Endothelial cell of umbilical vein (primary cell): Measurements from ENCODE around the gene IL4I1. TPM values are rescaled to one million over a fixed set of nuclear protein-coding genes. Genes with fewer than 3 reads are reported as not detected.
"Not testable (repeated sequence)": the region's sequence is repeated elsewhere in the genome, so short reads cannot be mapped to it uniquely, and the experiment has no call there.

Source experiments
- BruUV-seq: library from RNA; stranded (reverse); fragments of 400-500 nt; replicated peaks from 2 replicates; lab custom pipeline; 2021; lab: Mats Ljungman, UMichigan
- CTCF ChIA-PET: fragments of 300-600, 350-600 bp; sonication (Branson Sonifier 250); formaldehyde crosslinking; loops from one replicate; lab custom pipeline; 2021; ENCODE audit warnings: antibody characterized with exemption, inconsistent platforms; lab: Charles Lee
- POLR2A ChIA-PET: fragments of 300-600, 350-600 bp; sonication (Branson Sonifier 250); formaldehyde crosslinking; loops from one replicate; lab custom pipeline; 2021; ENCODE audit warnings: antibody characterized with exemption, inconsistent platforms; lab: Charles Lee
- DNase-seq: peaks from one replicate; pipeline ENCODE4 v3.0.0-alpha.2; 2011; ENCODE audit warnings: low read depth, low spot score
- FAIRE-seq: peaks from 2 replicates; lab custom pipeline; 2011; peaks lifted over from hg19 to GRCh38; lab: Jason Lieb, UNC
- H2AFZ ChIP-seq: 2 replicates; pipeline ENCODE4 v1.6.0; 2012; ENCODE audit warnings: low read depth, low read length, control low read depth, inconsistent platforms
- H3K27ac ChIP-seq: 2 replicates; pipeline ENCODE4 v1.5.1; 2011; ENCODE audit warnings: low read depth, mild to moderate bottlenecking, control low read depth, low read length, moderate library complexity; ENCODE audit not compliant: insufficient read depth
- H3K27me3 ChIP-seq, 2 experiments: 2 replicates each; pipeline versions ENCODE4 v1.6.0 to v1.6.1; 2011; ENCODE audit warnings: low read length in 2 of 2, mixed read lengths in 1 of 2; ENCODE audit not compliant: control insufficient read depth in 2 of 2, insufficient read depth in 2 of 2
- H3K36me3 ChIP-seq, 2 experiments: 2 replicates in 1 of 2; 3 replicates in 1 of 2; pipeline ENCODE4 v1.5.1; 2011; ENCODE audit warnings: low read length in 2 of 2, mild to moderate bottlenecking in 1 of 2, moderate library complexity in 1 of 2; ENCODE audit not compliant: control insufficient read depth in 2 of 2, insufficient read depth in 2 of 2; ENCODE audit errors: extremely low read depth in 1 of 2
- H3K4me1 ChIP-seq: 3 replicates; pipeline ENCODE4 v1.5.1; 2011; ENCODE audit warnings: mild to moderate bottlenecking, low read length; ENCODE audit not compliant: control insufficient read depth, insufficient read depth; ENCODE audit errors: extremely low read depth
- H3K4me2 ChIP-seq: 2 replicates; pipeline ENCODE4 v1.6.1; 2011; ENCODE audit warnings: low read length, control low read depth, mixed read lengths; ENCODE audit not compliant: insufficient read depth
- H3K4me3 ChIP-seq, 3 experiments: fragments of 200-600 bp in 1 of 3; sonication (generic), shearing (Covaris generic) in 1 of 3; replicated peaks in 1 of 3; 2 replicates each; pipeline ENCODE4 v1.5.1; 2011 to 2016; ENCODE audit warnings: control low read depth in 3 of 3, low read length in 3 of 3, mild to moderate bottlenecking in 2 of 3, inconsistent platforms in 1 of 3, low read depth in 1 of 3, moderate library complexity in 1 of 3; ENCODE audit not compliant: insufficient read depth in 1 of 3
- H3K79me2 ChIP-seq: 2 replicates; pipeline ENCODE4 v1.6.0; 2012; ENCODE audit warnings: low read length, inconsistent platforms; ENCODE audit not compliant: control insufficient read depth, insufficient read depth
- H3K9ac ChIP-seq: replicated peaks from 2 replicates; pipeline ENCODE3; 2011; ENCODE audit warnings: low read length, control low read depth; ENCODE audit not compliant: insufficient read depth; ENCODE audit errors: extremely low read depth
- H3K9me1 ChIP-seq: replicated peaks from 3 replicates; pipeline ENCODE4 v1.6.0; 2011; ENCODE audit warnings: mild to moderate bottlenecking, low read length; ENCODE audit not compliant: control insufficient read depth, insufficient read depth; ENCODE audit errors: extremely low read depth
- H3K9me3 ChIP-seq: replicated peaks from 2 replicates; pipeline ENCODE4 v1.5.1; 2012; ENCODE audit warnings: low read length, inconsistent platforms; ENCODE audit not compliant: control insufficient read depth, insufficient read depth
- H4K20me1 ChIP-seq: replicated peaks from 2 replicates; pipeline ENCODE3; 2011; ENCODE audit warnings: mild to moderate bottlenecking, low read length; ENCODE audit not compliant: control insufficient read depth, insufficient read depth; ENCODE audit errors: extremely low read depth
- CTCF ChIP-seq, 2 donors: IDR thresholded peaks; 1 replicate in 1 of 2; 2 replicates in 1 of 2; pipeline ENCODE4 v1.5.1; 2011; ENCODE audit warnings: low read length in 2 of 2, mild to moderate bottlenecking in 2 of 2, moderate library complexity in 2 of 2, control low read depth in 1 of 2, inconsistent platforms in 1 of 2, low read depth in 1 of 2; ENCODE audit not compliant: insufficient read depth in 1 of 2; ENCODE audit errors: extremely low read depth in 1 of 2
- EZH2 ChIP-seq: IDR thresholded peaks from 2 replicates; pipeline ENCODE4 v1.6.1; 2012; ENCODE audit warnings: borderline replicate concordance, low read depth, mild to moderate bottlenecking, moderate library complexity, low read length, inconsistent platforms; ENCODE audit not compliant: severe bottlenecking
- FOS ChIP-seq: IDR thresholded peaks from 2 replicates; pipeline ENCODE4 v1.6.1; 2011; ENCODE audit warnings: mild to moderate bottlenecking, low read length, moderate library complexity, borderline replicate concordance; ENCODE audit not compliant: insufficient read depth
- MAX ChIP-seq: IDR thresholded peaks from 2 replicates; pipeline ENCODE4 v1.6.1; 2011; ENCODE audit not compliant: insufficient read depth, insufficient read length
- MYC ChIP-seq: IDR thresholded peaks from one replicate; pipeline ENCODE4 v1.6.1; 2011; ENCODE audit warnings: mild to moderate bottlenecking, low read depth, low read length
- POLR2AphosphoS5 ChIP-seq: IDR thresholded peaks from 2 replicates; pipeline ENCODE4 v1.6.1; 2012; ENCODE audit warnings: low read depth, mild to moderate bottlenecking, control low read depth, low read length, moderate library complexity; ENCODE audit not compliant: insufficient read depth
- dilution Hi-C: fragments of 300-500 bp; cut with MboI; formaldehyde crosslinking; loops from one replicate; pipeline ENCODE4 v1.15.0; 2019; ENCODE audit warnings: low sequenced_read_pairs; ENCODE audit not compliant: extremely low pct_ligation_motif_present
- intact Hi-C: fragments of 100-400 bp; cut with micrococcal nuclease; formaldehyde crosslinking; loops from one replicate; pipeline ENCODE4 v1.10.0; 2022
- polyA plus RNA-seq, 4 experiments: library from polyadenylated mRNA; depleted of rRNA in 3 of 4; stranded (reverse) in 3 of 4; unstranded in 1 of 4; fragments of >200 nt; gene quantifications; 2 replicates each; pipeline versions ENCODE4 v1.2.1 to v1.2.3, GENCODE V29; 2011 to 2012; ENCODE audit warnings: missing spikeins in 1 of 4
- total RNA-seq: library from RNA; stranded (reverse); gene quantifications from 2 replicates; pipeline ENCODE4 v1.2.3, GENCODE V29; 2021

The IL4I1 gene
- total and polyA plus RNA-seq, 2 donors (not counting 3 experiments of a cell fraction or from before 2014, with no cell fraction given) = 5.0 to 5.6 TPM

- no peak overlapping the region for H3K4me3 ChIP-seq
- POLR2A ChIA-PET = no interaction called here
- no peak for TF ChIP-seq MAX
- TF ChIP-seq MYC = no peak
- TF ChIP-seq POLR2AphosphoS5 = no peak
- no peak for TF ChIP-seq CTCF (IDR thresholded peaks at IDR 0.05; ENCODE audit: extremely low read depth in 1 of 2, insufficient read depth in 1 of 2, low read depth in 1 of 2, low read length in 2 of 2)
- TF ChIP-seq FOS = no peak
- no peak for TF ChIP-seq EZH2
- CTCF ChIA-PET = no interaction called here
- FAIRE-seq (peak; percentile 55), DNase-seq (no peak)
- H2AFZ ChIP-seq = no peak overlapping the region
- H3K79me2 ChIP-seq = peaks cover 82% of the 10 kb centered on the region
- intact Hi-C loops = no loop called here
- H3K4me2 ChIP-seq = no peak overlapping the region
- H3K4me1 ChIP-seq = peaks cover 10% of the 10 kb centered on the region
- no TSS peak for BruUV-seq
- H3K9me1 ChIP-seq = no peaks in the 10 kb centered on the region
- no peaks in the 10 kb centered on the region for H3K27me3 ChIP-seq
- H4K20me1 ChIP-seq = no peaks in the 10 kb centered on the region
- peaks cover 6 to 25% of the 10 kb centered on the region in 2 experiments for H3K36me3 ChIP-seq
- no peaks in the 10 kb centered on the region for H3K9me3 ChIP-seq
- dilution Hi-C loops = no loop called here
- H3K9ac ChIP-seq = no peak overlapping the region
- H3K27ac ChIP-seq = no peak overlapping the region
These were observed 28.8 kb upstream of the IL4I1 start for GRCh38 chr19:49925486-49925885.

GRCh38 chr19:49924881-49925210 lies 28.2 kb upstream of the IL4I1 start:
- intact Hi-C loops, BruUV-seq, H2AFZ ChIP-seq, DNase-seq, H4K20me1 ChIP-seq, H3K9me1 ChIP-seq, H3K9ac ChIP-seq, dilution Hi-C loops, POLR2A ChIA-PET, H3K4me3 ChIP-seq, H3K27me3 ChIP-seq, CTCF ChIA-PET, H3K9me3 ChIP-seq, FAIRE-seq, H3K27ac ChIP-seq, H3K4me2 ChIP-seq: not testable (repeated sequence)
- H3K4me1 ChIP-seq = peaks cover 10% of the 10 kb centered on the region
- H3K36me3 ChIP-seq = peaks cover 6 to 25% of the 10 kb centered on the region in 2 experiments
- peaks cover 86% of the 10 kb centered on the region for H3K79me2 ChIP-seq
